ENCODE measurements around the gene TUBA1B. TPM values are rescaled to one million over a fixed set of nuclear protein-coding genes. Genes with fewer than 3 reads are reported as not detected.

TUBA1B gene
- polyA plus RNA-seq, 1 experiment: 3,601 TPM

- CTCF ChIA-PET: interaction anchor here (0.7 to 4.7 kb wide), 12 partner anchors 8 to 141 kb away, joined by 3 to 30 read pairs (median 6); partner anchors contain the start of gene LMBR1L
- peaks cover 11% of the 10 kb centered on the region for H3K27me3 ChIP-seq (ENCODE audit: control insufficient read depth, insufficient read depth, low read length)
- no peak within 1 kb of the TSS for H3K4me3 ChIP-seq (ENCODE audit: low read depth, low read length)
- TF ChIP-seq CTCF (IDR thresholded peaks at IDR 0.05; ENCODE audit: insufficient read depth, low read depth, low read length): no peak
- peaks cover 10% of the 10 kb centered on the region for H3K36me3 ChIP-seq (ENCODE audit: control insufficient read depth, insufficient read depth, low read length)
- no peak for DNase-seq (ENCODE audit: low read depth)
- POLR2A ChIA-PET: interaction anchor here (0.6 kb wide), 1 partner anchor 36 kb away, joined by 3 read pairs; no protein-coding TSS in a partner anchor
Observed at GRCh38 chr12:49094160-49094974, 36.8 kb downstream of the TUBA1B start, which contains the start of gene DHH. TSS of gene DHH (minus strand) at chr12:49094801. CDS start at chr12:49094512, 289 bp downstream.

- H3K27me3 ChIP-seq (ENCODE audit: control insufficient read depth, insufficient read depth, low read length): peaks cover 14% of the 10 kb centered on the region
- peaks cover 10% of the 10 kb centered on the region for H3K36me3 ChIP-seq (ENCODE audit: control insufficient read depth, insufficient read depth, low read length)
- ChIA-PET CTCF (interaction anchor here (0.7 to 4.7 kb wide), 10 partner anchors 9 to 142 kb away, joined by 3 to 30 read pairs (median 6); partner anchors contain the start of gene LMBR1L), POLR2A (no interaction called here)
- TF ChIP-seq CTCF (IDR thresholded peaks at IDR 0.05; ENCODE audit: insufficient read depth, low read depth, low read length): no peak
- no peak for DNase-seq (ENCODE audit: low read depth)
- no peak overlapping the region for H3K4me3 ChIP-seq (ENCODE audit: low read depth, low read length)
Observed at GRCh38 chr12:49093792-49094159, 37.4 kb downstream of the TUBA1B start.

- DNase-seq (ENCODE audit: low read depth): no peak
- Histone ChIP-seq H3K4me3 (ENCODE audit: low read depth, low read length) (no peak overlapping the region), H3K27me3 (ENCODE audit: control insufficient read depth, insufficient read depth, low read length) (peaks cover 17% of the 10 kb centered on the region), H3K36me3 (ENCODE audit: control insufficient read depth, insufficient read depth, low read length) (peaks cover 6% of the 10 kb centered on the region)
- POLR2A ChIA-PET: no interaction called here
- CTCF ChIA-PET: interaction anchor here (0.6 to 4.7 kb wide), 12 partner anchors 9 to 169 kb away, joined by 3 to 33 read pairs (median 6); partner anchors contain the start of gene LMBR1L
- no peak for TF ChIP-seq CTCF (IDR thresholded peaks at IDR 0.05; ENCODE audit: insufficient read depth, low read depth, low read length)
Observed at GRCh38 chr12:49092816-49093406, 38.3 kb downstream of the TUBA1B start.

GRCh38 chr12:49092086-49092815 lies 38.9 kb downstream of the TUBA1B start:
- Histone ChIP-seq H3K27me3 (ENCODE audit: control insufficient read depth, insufficient read depth, low read length) (peaks cover 17% of the 10 kb centered on the region), H3K4me3 (ENCODE audit: low read depth, low read length) (peak overlapping the region; percentile 17), H3K36me3 (ENCODE audit: control insufficient read depth, insufficient read depth, low read length) (peaks cover under 1% of the 10 kb centered on the region; the same call in 1 of the 2 replicates)
- ChIA-PET POLR2A (no interaction called here), CTCF (interaction anchor here (0.6 to 4.7 kb wide), 18 partner anchors 8 to 170 kb away, joined by 3 to 33 read pairs (median 4); partner anchors contain the start of gene LMBR1L)
- DNase-seq (ENCODE audit: low read depth): no peak
- peak; percentile 60 for TF ChIP-seq CTCF (IDR thresholded peaks at IDR 0.05; ENCODE audit: insufficient read depth, low read depth, low read length)

GRCh38 chr12:49091836-49092085 lies 39.4 kb downstream of the TUBA1B start:
- H3K27me3 ChIP-seq (ENCODE audit: control insufficient read depth, insufficient read depth, low read length): peaks cover 17% of the 10 kb centered on the region
- TF ChIP-seq CTCF (IDR thresholded peaks at IDR 0.05; ENCODE audit: insufficient read depth, low read depth, low read length): no peak
- POLR2A ChIA-PET: no interaction called here
- CTCF ChIA-PET: interaction anchor here (0.7 to 4.7 kb wide), 15 partner anchors 9 to 148 kb away, joined by 3 to 33 read pairs (median 4); partner anchors contain the start of gene LMBR1L
- no peak for DNase-seq (ENCODE audit: low read depth)
- H3K4me3 ChIP-seq (ENCODE audit: low read depth, low read length): peak overlapping the region; percentile 17
- no peaks in the 10 kb centered on the region for H3K36me3 ChIP-seq (ENCODE audit: control insufficient read depth, insufficient read depth, low read length)

Measured in BJ (cell line).